HCT116 (cell line): Measurements from ENCODE around the gene GPR146.

Experiments
- POLR2A ChIP-seq: IDR thresholded peaks from 2 replicates; pipeline ENCODE4 v1.7.0; 2011; ENCODE audit warnings: borderline replicate concordance; ENCODE audit not compliant: insufficient read depth, insufficient read length; ENCODE audit errors: extremely low read depth
- ZFX ChIP-seq: fragments of 450-650 bp; IDR thresholded peaks from 2 replicates; pipeline ENCODE4 v1.6.1; 2017
- TF ChIP-seq, protein P1 (sequence below), 3 experiments: fragments of 200-600 bp in 1 of 3; sonication (generic) in 1 of 3; IDR thresholded peaks in 2 of 3; conservative IDR thresholded peaks in 1 of 3; 2 replicates each; pipeline ENCODE4 v1.5.1; 2012 to 2017; ENCODE audit warnings: low read depth in 2 of 3, low read length in 2 of 3, antibody characterized with exemption in 1 of 3, borderline replicate concordance in 1 of 3, control low read depth in 1 of 3, mild to moderate bottlenecking in 1 of 3, mixed read lengths in 1 of 3, mixed run types in 1 of 3, moderate library complexity in 1 of 3; ENCODE audit not compliant: insufficient read depth in 1 of 3
- TF ChIP-seq, protein P2 (sequence below): IDR thresholded peaks from 2 replicates; pipeline ENCODE4 v1.6.1; 2012; ENCODE audit warnings: low read depth

DNA sequence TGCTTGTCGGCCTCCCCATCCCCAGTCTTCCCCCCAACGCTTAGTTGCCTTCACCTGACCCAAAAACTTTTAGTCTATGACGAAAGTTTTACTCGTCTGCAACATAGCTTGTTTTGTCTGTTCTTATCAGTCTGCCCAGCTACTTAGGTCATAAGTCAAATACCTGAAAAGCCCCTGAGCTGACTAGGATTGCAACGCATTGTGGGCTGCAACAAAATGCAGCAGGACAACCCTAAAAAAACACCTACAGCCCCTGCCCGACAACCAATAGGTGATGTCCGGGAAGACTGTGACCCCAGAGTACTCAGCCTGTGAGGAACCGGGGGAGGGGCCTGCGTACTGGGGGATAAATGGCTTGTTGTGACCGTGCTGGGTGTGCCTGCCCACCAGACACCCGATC is 24.3 kb downstream of the GPR146 start:
- TF ChIP-seq ZFX = no peak
- TF ChIP-seq, protein P1, sequence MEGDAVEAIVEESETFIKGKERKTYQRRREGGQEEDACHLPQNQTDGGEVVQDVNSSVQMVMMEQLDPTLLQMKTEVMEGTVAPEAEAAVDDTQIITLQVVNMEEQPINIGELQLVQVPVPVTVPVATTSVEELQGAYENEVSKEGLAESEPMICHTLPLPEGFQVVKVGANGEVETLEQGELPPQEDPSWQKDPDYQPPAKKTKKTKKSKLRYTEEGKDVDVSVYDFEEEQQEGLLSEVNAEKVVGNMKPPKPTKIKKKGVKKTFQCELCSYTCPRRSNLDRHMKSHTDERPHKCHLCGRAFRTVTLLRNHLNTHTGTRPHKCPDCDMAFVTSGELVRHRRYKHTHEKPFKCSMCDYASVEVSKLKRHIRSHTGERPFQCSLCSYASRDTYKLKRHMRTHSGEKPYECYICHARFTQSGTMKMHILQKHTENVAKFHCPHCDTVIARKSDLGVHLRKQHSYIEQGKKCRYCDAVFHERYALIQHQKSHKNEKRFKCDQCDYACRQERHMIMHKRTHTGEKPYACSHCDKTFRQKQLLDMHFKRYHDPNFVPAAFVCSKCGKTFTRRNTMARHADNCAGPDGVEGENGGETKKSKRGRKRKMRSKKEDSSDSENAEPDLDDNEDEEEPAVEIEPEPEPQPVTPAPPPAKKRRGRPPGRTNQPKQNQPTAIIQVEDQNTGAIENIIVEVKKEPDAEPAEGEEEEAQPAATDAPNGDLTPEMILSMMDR (IDR thresholded peaks at IDR 0.05 in 2 of 3, conservative IDR thresholded peaks at IDR 0.05 in 1 of 3; ENCODE audit: borderline replicate concordance in 1 of 3, insufficient read depth in 1 of 3, low read depth in 2 of 3, low read length in 2 of 3) = no peak
- TF ChIP-seq POLR2A = no peak
- TF ChIP-seq, protein P2, sequence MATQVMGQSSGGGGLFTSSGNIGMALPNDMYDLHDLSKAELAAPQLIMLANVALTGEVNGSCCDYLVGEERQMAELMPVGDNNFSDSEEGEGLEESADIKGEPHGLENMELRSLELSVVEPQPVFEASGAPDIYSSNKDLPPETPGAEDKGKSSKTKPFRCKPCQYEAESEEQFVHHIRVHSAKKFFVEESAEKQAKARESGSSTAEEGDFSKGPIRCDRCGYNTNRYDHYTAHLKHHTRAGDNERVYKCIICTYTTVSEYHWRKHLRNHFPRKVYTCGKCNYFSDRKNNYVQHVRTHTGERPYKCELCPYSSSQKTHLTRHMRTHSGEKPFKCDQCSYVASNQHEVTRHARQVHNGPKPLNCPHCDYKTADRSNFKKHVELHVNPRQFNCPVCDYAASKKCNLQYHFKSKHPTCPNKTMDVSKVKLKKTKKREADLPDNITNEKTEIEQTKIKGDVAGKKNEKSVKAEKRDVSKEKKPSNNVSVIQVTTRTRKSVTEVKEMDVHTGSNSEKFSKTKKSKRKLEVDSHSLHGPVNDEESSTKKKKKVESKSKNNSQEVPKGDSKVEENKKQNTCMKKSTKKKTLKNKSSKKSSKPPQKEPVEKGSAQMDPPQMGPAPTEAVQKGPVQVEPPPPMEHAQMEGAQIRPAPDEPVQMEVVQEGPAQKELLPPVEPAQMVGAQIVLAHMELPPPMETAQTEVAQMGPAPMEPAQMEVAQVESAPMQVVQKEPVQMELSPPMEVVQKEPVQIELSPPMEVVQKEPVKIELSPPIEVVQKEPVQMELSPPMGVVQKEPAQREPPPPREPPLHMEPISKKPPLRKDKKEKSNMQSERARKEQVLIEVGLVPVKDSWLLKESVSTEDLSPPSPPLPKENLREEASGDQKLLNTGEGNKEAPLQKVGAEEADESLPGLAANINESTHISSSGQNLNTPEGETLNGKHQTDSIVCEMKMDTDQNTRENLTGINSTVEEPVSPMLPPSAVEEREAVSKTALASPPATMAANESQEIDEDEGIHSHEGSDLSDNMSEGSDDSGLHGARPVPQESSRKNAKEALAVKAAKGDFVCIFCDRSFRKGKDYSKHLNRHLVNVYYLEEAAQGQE = no peak
